Prostate gland (tissue), 2 donors: ENCODE results near the gene TJP3. TPM values are rescaled to one million over a fixed set of nuclear protein-coding genes. Genes with fewer than 3 reads are reported as not detected.

Experiments used
- DNase-seq: peaks from one replicate; pipeline ENCODE4 v3.0.0-alpha.2; 2019; ENCODE audit warnings: low spot score
- H3K27ac ChIP-seq, 2 donors: fragments of 200-600 bp; sonication (generic); 2 replicates each; pipeline ENCODE4 v1.5.1; 2017 to 2019
- H3K27me3 ChIP-seq: fragments of 200-600 bp; sonication (generic); replicated peaks from 2 replicates; pipeline ENCODE4 v1.5.1; 2019; ENCODE audit not compliant: insufficient read depth
- H3K36me3 ChIP-seq, 2 donors: fragments of 200-600 bp; sonication (generic); 1 replicate in 1 of 2; 2 replicates in 1 of 2; pipeline versions ENCODE4 v1.5.1 to v1.8.1; 2017 to 2019
- H3K4me1 ChIP-seq: fragments of 200-600 bp; sonication (generic); replicated peaks from 2 replicates; pipeline ENCODE4 v1.5.1; 2019
- H3K4me3 ChIP-seq, 2 donors: fragments of 200-600 bp; sonication (generic); 2 replicates each; pipeline ENCODE4 v1.5.1; 2017 to 2019
- H3K9me3 ChIP-seq: fragments of 200-600 bp; sonication (generic); 2 replicates; pipeline ENCODE4 v1.5.1; 2017
- POLR2A ChIP-seq: fragments of 450-650 bp; IDR thresholded peaks from one replicate; pipeline ENCODE4 v1.6.1; 2016; ENCODE audit warnings: antibody characterized with exemption, mild to moderate bottlenecking
- POLR2AphosphoS5 ChIP-seq: sonication (generic); formaldehyde crosslinking; IDR thresholded peaks from one replicate; pipeline ENCODE4 v1.6.1; 2017; ENCODE audit warnings: antibody characterized with exemption
- WGBS: methylation state at CpG from one replicate; pipeline ENCODE4 v1.1.5; 2018; 5-methylcytosine and 5-hydroxymethylcytosine counted together
- intact Hi-C: fragments of 100-400 bp; cut with DNase I; formaldehyde crosslinking; loops from one replicate; pipeline ENCODE4 v1.14.2; 2022
- total RNA-seq, 2 donors: library from RNA; depleted of rRNA; stranded (reverse); fragments of >200 nt; gene quantifications; one replicate each; pipeline ENCODE4 v1.1.0, GENCODE V29; 2016
- TF ChIP-seq, protein P1 (sequence below), 4 experiments: fragments of 200-600 bp in 2 of 4; fragments of 450-650 bp in 2 of 4; sonication (generic) in 2 of 4; IDR thresholded peaks; 1 replicate in 3 of 4; 2 replicates in 1 of 4; pipeline ENCODE4 v1.5.1; 2016 to 2019; ENCODE audit warnings: antibody characterized with exemption in 4 of 4, mild to moderate bottlenecking in 2 of 4, moderate library complexity in 2 of 4

The TJP3 gene
- 10 to 100 TPM; 14.6 to 17.8 TPM for total RNA-seq

GRCh38 chr19:3708207-3708931 lies at the start of gene TJP3:
Gene TJP3, plus strand, starts transcription at chr19:3708384. Its CDS starts 20,049 bp downstream, at chr19:3728433.
- H3K4me3 ChIP-seq, result peak within 1 kb of the TSS; percentile 18 to 19
- intact Hi-C loops, result no loop called here
- no peaks in the 10 kb centered on the region for H3K9me3 ChIP-seq
- H3K4me1 ChIP-seq, result peaks cover 6% of the 10 kb centered on the region
- peak within 1 kb of the TSS; percentile 52 to 83 for H3K27ac ChIP-seq
- DNase-seq, result peak; percentile 69
- no peaks in the 10 kb centered on the region for H3K27me3 ChIP-seq
- no peaks in the 10 kb centered on the region for H3K36me3 ChIP-seq
- TF ChIP-seq POLR2A (peak; percentile 48), POLR2AphosphoS5 (peak; percentile 44)
- TF ChIP-seq, protein P1, sequence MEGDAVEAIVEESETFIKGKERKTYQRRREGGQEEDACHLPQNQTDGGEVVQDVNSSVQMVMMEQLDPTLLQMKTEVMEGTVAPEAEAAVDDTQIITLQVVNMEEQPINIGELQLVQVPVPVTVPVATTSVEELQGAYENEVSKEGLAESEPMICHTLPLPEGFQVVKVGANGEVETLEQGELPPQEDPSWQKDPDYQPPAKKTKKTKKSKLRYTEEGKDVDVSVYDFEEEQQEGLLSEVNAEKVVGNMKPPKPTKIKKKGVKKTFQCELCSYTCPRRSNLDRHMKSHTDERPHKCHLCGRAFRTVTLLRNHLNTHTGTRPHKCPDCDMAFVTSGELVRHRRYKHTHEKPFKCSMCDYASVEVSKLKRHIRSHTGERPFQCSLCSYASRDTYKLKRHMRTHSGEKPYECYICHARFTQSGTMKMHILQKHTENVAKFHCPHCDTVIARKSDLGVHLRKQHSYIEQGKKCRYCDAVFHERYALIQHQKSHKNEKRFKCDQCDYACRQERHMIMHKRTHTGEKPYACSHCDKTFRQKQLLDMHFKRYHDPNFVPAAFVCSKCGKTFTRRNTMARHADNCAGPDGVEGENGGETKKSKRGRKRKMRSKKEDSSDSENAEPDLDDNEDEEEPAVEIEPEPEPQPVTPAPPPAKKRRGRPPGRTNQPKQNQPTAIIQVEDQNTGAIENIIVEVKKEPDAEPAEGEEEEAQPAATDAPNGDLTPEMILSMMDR (IDR thresholded peaks at IDR 0.05), result peak in 1 of 4 experiments; percentile 8
- WGBS, result 18% methylated on average over 24 of the region's 24 CpGs

DNA sequence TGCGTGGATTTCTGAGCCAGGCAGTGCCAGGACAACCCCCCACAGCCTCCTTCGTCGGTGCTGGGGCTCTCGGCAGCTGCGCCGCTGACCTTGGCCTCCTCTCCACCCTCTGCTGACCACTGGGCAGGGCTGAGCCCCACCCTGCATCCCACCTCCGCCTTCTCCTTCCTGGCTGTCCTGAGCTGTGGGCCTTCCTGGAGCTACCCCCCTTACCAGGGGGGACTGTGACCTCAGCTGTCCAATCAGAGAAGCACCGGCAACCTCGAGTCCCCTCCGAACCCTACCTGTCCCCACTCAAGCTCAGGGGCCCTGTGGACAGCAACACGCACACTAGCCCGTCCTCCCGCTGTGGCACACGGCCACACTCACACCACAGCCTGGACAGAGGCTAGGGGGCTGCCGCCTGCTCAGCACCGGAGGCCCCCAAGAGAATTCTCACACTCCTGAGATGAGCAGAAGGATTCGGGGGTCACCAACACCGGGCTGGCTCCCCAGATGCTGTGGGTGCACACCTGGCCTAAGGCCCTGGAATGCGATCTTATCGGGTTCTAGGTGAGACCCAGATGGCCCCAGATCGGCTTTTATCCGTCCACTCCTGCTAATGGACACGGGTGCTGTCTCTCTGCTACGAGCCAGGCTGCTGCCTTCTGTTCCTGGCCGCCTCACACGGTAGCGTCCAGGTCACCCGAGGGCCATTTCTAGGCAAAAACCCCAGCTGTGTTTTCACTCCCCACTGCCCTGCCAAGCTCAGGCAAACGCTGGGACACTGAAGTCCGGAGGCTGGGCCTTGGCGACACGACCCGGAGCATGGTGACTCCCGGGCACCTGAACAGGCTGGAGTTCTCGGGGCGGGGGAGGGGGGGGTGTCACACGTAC lies 49.1 kb upstream of the TJP3 start:
- H3K4me3 ChIP-seq, result no peak overlapping the region
- no peaks in the 10 kb centered on the region for H3K27me3 ChIP-seq
- peaks cover 7 to 23% of the 10 kb centered on the region in 2 donors for H3K36me3 ChIP-seq
- intact Hi-C loops, result no loop called here
- no peaks in the 10 kb centered on the region for H3K9me3 ChIP-seq
- TF ChIP-seq POLR2A, result no peak
- TF ChIP-seq POLR2AphosphoS5, result no peak
- TF ChIP-seq, protein P1 (IDR thresholded peaks at IDR 0.05), result no peak
- DNase-seq, result no peak
- no peaks in the 10 kb centered on the region for H3K4me1 ChIP-seq
- WGBS, result 89% methylated on average over 36 of the region's 37 CpGs
- H3K27ac ChIP-seq, result no peak overlapping the region

DNA sequence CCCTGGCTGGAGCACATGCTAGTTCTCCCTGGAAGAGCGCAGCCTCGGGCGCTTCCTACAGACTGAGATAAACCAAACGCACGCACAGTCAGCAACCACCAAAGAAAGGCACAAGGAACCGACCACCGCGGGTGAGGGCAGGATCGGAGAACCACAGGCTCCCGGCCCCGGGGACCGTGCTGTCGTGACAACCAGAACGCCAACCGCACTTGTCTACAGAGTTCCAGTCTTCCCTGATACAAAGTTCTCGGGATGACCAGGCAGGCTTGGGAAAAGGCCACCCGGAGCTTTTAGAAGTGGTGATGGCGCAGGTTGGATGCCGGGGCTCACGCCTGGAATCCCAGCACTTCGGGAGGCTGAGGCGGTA lies 48.5 kb upstream of the TJP3 start:
- DNase-seq, result no peak
- H3K4me1 ChIP-seq, result no peaks in the 10 kb centered on the region
- no peaks in the 10 kb centered on the region for H3K27me3 ChIP-seq
- H3K27ac ChIP-seq, result no peak overlapping the region
- intact Hi-C loops, result no loop called here
- no peaks in the 10 kb centered on the region for H3K9me3 ChIP-seq
- TF ChIP-seq POLR2A, result no peak
- no peak for TF ChIP-seq POLR2AphosphoS5
- TF ChIP-seq, protein P1 (IDR thresholded peaks at IDR 0.05), result no peak
- H3K36me3 ChIP-seq, result peaks cover 7 to 23% of the 10 kb centered on the region in 2 donors
- no peak overlapping the region for H3K4me3 ChIP-seq
- 88% methylated on average over 22 of the region's 22 CpGs for WGBS

DNA sequence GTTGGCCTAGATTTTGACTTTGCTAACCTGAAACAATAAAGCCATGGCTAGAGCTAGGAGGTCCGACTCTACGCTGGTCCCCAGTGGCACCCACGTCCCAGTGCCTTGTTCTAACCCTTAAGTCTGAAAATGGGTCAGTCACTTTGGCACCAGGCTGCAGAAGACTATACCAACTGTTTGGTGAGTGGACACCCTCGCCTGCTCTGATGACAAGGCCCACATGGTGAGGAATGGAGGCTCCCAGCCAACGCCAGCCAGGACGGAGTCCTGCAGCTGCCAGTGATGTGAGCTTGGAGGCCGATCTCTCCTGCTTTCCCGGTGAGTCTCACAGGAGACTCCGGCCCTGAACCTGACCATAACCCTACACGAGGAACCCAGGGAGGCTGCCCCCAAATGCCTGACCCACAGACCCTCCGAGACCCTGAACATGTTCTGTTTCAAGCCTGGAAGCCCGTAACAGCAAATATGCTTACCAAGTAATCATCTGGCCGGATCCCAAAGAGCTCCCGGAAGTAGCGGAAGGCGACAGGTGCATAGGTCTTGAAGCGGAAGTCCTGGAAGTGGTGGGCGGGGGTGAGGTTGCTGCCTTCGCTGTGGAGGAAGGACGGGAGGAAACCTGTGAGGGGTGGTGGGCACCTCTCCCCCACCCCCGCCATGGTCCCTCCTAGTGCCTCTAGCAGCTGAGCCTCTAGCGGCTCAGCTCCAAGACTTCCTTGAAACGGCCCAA lies 47.5 kb upstream of the TJP3 start:
- Histone ChIP-seq H3K4me3 (no peak overlapping the region), H3K36me3 (peaks cover 3 to 23% of the 10 kb centered on the region in 2 donors), H3K4me1 (no peaks in the 10 kb centered on the region), H3K9me3 (no peaks in the 10 kb centered on the region), H3K27me3 (no peaks in the 10 kb centered on the region), H3K27ac (no peak overlapping the region)
- 77% methylated on average over 23 of the region's 23 CpGs for WGBS
- TF ChIP-seq, protein P1 (IDR thresholded peaks at IDR 0.05), result no peak
- TF ChIP-seq POLR2AphosphoS5 (no peak), POLR2A (no peak)
- no peak for DNase-seq
- intact Hi-C loops, result no loop called here
